ENCODE data around the gene IGSF1.

IGSF1 gene

DNA sequence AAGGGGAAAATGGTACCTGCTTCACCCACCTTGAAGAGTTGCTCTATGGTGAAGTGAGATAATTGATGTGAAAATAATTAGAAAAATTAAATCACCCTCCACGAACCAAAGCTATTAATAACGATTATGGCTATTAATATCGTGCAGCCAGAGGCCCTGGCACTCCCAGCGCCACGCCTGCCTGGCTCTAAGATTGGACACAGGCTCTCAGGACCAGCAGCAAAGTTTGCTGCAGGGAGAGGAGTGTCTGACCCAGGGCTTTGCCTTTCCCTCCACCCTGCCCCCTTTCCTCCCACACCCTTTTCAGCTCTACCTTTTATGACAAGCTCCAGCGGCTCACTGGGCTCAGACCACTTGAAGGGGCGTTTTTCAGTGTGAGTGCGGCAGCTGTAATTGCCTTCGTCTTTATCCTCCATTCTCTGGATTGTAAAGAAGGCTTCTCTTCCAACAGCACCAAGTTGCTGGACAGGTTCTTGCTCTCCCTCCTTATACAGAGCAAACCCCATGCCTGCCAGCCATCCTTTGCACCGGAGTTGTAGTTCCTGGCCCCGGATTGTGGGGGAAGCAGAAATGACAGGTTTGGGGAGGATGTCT, 11.5 kb downstream of the IGSF1 start:
- H3K4me3 ChIP-seq (replicated peaks; ENCODE audit: low read depth, low read length) = no peak overlapping the region
- DNase-seq (ENCODE audit: low read depth) = no peak
- TF ChIP-seq, protein P1, sequence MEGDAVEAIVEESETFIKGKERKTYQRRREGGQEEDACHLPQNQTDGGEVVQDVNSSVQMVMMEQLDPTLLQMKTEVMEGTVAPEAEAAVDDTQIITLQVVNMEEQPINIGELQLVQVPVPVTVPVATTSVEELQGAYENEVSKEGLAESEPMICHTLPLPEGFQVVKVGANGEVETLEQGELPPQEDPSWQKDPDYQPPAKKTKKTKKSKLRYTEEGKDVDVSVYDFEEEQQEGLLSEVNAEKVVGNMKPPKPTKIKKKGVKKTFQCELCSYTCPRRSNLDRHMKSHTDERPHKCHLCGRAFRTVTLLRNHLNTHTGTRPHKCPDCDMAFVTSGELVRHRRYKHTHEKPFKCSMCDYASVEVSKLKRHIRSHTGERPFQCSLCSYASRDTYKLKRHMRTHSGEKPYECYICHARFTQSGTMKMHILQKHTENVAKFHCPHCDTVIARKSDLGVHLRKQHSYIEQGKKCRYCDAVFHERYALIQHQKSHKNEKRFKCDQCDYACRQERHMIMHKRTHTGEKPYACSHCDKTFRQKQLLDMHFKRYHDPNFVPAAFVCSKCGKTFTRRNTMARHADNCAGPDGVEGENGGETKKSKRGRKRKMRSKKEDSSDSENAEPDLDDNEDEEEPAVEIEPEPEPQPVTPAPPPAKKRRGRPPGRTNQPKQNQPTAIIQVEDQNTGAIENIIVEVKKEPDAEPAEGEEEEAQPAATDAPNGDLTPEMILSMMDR (IDR thresholded peaks at IDR 0.05; ENCODE audit: low read length, missing control alignments) = no peak

DNA sequence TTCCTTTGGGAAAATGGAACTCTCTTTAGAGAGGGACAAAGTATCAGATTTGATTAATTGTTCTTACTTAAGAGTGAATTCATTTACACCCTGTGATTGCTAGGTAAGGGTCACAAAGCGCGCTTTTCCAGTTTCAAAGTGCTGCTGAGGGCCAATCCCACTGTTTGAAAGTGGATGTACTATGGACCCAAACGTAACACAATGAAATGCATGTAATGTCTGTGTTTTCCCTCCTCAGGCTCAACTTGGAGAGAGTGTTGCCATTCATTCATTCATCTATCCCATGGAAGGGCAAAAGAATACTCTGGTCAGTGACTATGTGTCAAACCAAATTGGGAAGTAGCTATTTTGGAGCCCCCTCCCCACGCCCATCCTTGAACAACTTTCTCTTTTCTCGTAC, 16.1 kb downstream of the IGSF1 start:
- no peak for DNase-seq (ENCODE audit: low read depth)
- TF ChIP-seq, protein P1 (IDR thresholded peaks at IDR 0.05; ENCODE audit: low read length, missing control alignments) = no peak
- no peak overlapping the region for H3K4me3 ChIP-seq (replicated peaks; ENCODE audit: low read depth, low read length)

DNA sequence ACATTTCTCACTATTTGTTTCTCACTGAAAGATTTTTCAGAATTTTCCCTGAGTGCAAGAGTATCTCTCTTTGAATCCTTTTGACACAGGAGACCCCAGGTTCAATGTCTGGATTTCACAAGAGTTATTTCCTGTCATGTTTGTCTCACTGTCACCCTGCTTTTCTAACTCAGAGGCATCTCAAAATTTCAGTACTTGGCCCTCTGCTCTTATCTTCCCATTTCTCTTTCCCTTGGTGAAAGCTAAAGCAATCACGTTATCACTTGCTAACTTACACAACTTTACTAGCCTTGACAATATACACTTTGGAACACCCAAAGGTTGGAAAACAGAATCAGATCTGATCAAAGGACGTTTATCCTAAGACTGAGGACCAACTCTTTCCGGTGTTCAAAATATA, 17.3 kb downstream of the IGSF1 start:
- TF ChIP-seq, protein P1 (IDR thresholded peaks at IDR 0.05; ENCODE audit: low read length, missing control alignments) = no peak
- DNase-seq (ENCODE audit: low read depth) = no peak
- no peak overlapping the region for H3K4me3 ChIP-seq (replicated peaks; ENCODE audit: low read depth, low read length)

DNA sequence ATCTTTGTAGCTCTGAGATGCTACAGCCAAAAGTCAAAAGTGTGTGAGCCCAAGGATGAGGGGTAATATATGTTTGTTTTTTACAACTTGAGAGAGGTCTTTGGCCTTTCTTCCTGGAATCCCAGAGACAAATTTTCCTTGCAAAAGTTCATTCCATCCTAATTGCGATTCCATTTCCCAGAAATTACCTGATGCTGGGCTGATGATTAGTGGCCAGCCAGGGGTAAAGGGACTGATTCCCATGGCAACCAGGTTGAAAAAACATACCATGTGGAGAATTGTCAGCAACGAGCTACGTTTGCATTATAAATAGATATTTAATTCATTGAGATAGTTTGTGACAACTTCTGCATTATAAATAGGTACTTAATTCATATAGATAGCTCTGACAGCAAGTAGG, 17.8 kb downstream of the IGSF1 start:
- DNase-seq (ENCODE audit: low read depth) = no peak
- TF ChIP-seq, protein P1 (IDR thresholded peaks at IDR 0.05; ENCODE audit: low read length, missing control alignments) = no peak
- no peak overlapping the region for H3K4me3 ChIP-seq (replicated peaks; ENCODE audit: low read depth, low read length)

DNA sequence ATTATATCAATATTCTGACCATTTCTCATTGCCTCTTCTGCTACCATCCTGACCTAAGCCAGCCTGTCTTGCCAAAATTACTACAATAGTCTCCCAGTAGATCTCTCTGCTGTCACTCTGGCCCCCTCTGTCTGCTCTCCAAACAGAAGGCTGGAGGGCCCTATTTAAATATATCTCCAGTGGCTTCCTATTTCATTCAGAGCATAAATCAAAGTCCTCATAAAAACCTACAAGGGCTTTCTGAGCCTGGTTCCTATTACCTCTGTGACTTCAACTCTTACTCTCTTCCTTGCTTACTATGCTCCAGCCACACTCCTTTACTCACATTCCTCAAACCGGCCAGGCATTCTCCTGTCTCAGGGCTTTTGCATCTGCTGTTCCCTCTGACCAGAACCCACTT, 19.0 kb downstream of the IGSF1 start:
- no peak overlapping the region for H3K4me3 ChIP-seq (replicated peaks; ENCODE audit: low read depth, low read length)
- DNase-seq (ENCODE audit: low read depth) = no peak

DNA sequence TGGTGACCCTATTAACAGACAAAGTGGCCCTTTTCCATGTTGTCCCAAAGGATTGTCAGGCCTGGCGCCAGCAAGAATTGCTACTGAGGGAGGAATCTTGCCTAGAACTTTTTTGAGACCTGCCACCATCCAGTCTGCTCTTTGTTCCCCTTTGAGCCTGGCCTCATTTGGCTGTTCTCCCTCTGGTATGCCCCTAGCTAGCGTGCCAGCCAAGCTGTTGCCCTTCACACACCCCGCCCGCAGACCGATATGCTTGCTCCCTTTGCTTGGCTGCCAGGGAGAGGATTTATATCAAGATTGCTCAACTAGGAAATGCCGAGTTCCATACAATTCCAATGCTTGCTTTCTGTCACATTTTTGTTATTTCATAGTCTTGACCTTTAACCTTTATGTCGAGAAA, 24.4 kb downstream of the IGSF1 start:
- no peak for DNase-seq (ENCODE audit: low read depth)
- TF ChIP-seq, protein P1 (IDR thresholded peaks at IDR 0.05; ENCODE audit: low read length, missing control alignments) = no peak
- no peak overlapping the region for H3K4me3 ChIP-seq (replicated peaks; ENCODE audit: low read depth, low read length)

More for the DNA sequence above, 19.0 kb downstream of the IGSF1 start:
- TF ChIP-seq, protein P1 (IDR thresholded peaks at IDR 0.05; ENCODE audit: low read length, missing control alignments) = no peak

DNA sequence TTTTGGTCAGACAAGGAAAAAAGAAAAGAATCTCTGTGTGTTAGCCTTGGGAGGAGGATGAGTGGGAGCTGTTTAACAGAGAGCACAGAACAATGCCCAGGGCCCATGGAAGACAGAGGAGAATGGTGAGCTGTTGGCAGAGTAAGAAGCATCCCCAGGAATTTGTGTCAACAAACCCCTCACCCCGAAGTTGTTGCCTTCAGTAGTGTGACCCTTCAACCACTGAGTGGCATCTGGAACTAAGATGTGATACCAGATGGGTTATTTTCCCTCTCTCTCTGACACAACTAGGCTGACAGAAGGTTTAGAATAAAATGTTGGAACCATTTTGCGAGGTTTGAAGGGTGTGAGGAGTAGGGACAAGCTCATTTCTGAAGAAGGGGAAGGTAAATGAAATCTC, 25.1 kb downstream of the IGSF1 start:
- no peak overlapping the region for H3K4me3 ChIP-seq (replicated peaks; ENCODE audit: low read depth, low read length)
- DNase-seq (ENCODE audit: low read depth) = no peak
- TF ChIP-seq, protein P1 (IDR thresholded peaks at IDR 0.05; ENCODE audit: low read length, missing control alignments) = no peak

Measured in fibroblast of pulmonary artery (primary cell).